Fibroblast of lung (primary cell): ENCODE results near the gene ADAMTSL1. TPM values are rescaled to one million over a fixed set of nuclear protein-coding genes. Genes with fewer than 3 reads are reported as not detected.

Experiments
- DNase-seq, 2 donors: peaks; one replicate each; pipeline versions ENCODE4 v3.0.0 to v3.0.0-alpha.2; 2010; ENCODE audit warnings: low read depth in 2 of 2
- H2AFZ ChIP-seq: 2 replicates; pipeline ENCODE4 v1.5.1; 2012; ENCODE audit warnings: low read length, control low read depth, inconsistent platforms
- H3K27ac ChIP-seq: 2 replicates; pipeline ENCODE4 v1.5.1; 2011; ENCODE audit warnings: low read length, control low read depth; ENCODE audit not compliant: insufficient read depth
- H3K27me3 ChIP-seq: 2 replicates; pipeline ENCODE4 v1.5.1; 2011; ENCODE audit warnings: mild to moderate bottlenecking, low read length; ENCODE audit not compliant: control insufficient read depth, insufficient read depth
- H3K36me3 ChIP-seq: 2 replicates; pipeline ENCODE4 v1.5.1; 2011; ENCODE audit warnings: low read length; ENCODE audit not compliant: control insufficient read depth, insufficient read depth
- H3K4me1 ChIP-seq: 2 replicates; pipeline ENCODE4 v1.5.1; 2011; ENCODE audit warnings: low read length; ENCODE audit not compliant: control insufficient read depth, insufficient read depth; ENCODE audit errors: extremely low read depth
- H3K4me2 ChIP-seq: 2 replicates; pipeline ENCODE4 v1.5.1; 2011; ENCODE audit warnings: low read length, control low read depth; ENCODE audit not compliant: insufficient read depth; ENCODE audit errors: extremely low read depth
- H3K4me3 ChIP-seq, 4 experiments: fragments of 200-600 bp in 1 of 4; sonication (generic) in 1 of 4; replicated peaks in 1 of 4; 2 replicates each; pipeline ENCODE4 v1.5.1; 2011 to 2016; ENCODE audit warnings: low read length in 4 of 4, low read depth in 3 of 4, mild to moderate bottlenecking in 3 of 4, control low read depth in 2 of 4, inconsistent platforms in 1 of 4, mixed read lengths in 1 of 4; ENCODE audit not compliant: insufficient read depth in 1 of 4; ENCODE audit errors: control extremely low read depth in 1 of 4
- H3K79me2 ChIP-seq: 2 replicates; pipeline ENCODE4 v1.5.1; 2012; ENCODE audit warnings: mild to moderate bottlenecking, low read length, inconsistent platforms; ENCODE audit not compliant: control insufficient read depth, insufficient read depth
- H3K9ac ChIP-seq: 2 replicates; pipeline ENCODE4 v1.5.1; 2011; ENCODE audit warnings: mild to moderate bottlenecking, low read length, control low read depth; ENCODE audit not compliant: insufficient read depth
- H3K9me3 ChIP-seq: 2 replicates; pipeline ENCODE4 v1.5.1; 2012; ENCODE audit warnings: low read depth, low read length; ENCODE audit not compliant: control insufficient read depth, insufficient read depth
- H4K20me1 ChIP-seq: 2 replicates; pipeline ENCODE4 v1.5.1; 2011; ENCODE audit warnings: low read length; ENCODE audit not compliant: control insufficient read depth, insufficient read depth; ENCODE audit errors: extremely low read depth
- CTCF ChIP-seq, 2 donors: IDR thresholded peaks in 1 of 2; conservative IDR thresholded peaks in 1 of 2; 1 replicate in 1 of 2; 2 replicates in 1 of 2; pipeline ENCODE4 v1.5.1; 2011 to 2012; ENCODE audit warnings: low read length in 2 of 2, control low read depth in 1 of 2, inconsistent platforms in 1 of 2, low read depth in 1 of 2, mild to moderate bottlenecking in 1 of 2
- EZH2 ChIP-seq: IDR thresholded peaks from 2 replicates; pipeline ENCODE4 v1.5.1; 2012; ENCODE audit warnings: low read length, control low read depth, mild to moderate bottlenecking; ENCODE audit errors: missing control alignments
- polyA plus RNA-seq, 2 donors: library from polyadenylated mRNA; depleted of rRNA in 1 of 2; stranded (reverse) in 1 of 2; unstranded in 1 of 2; fragments of >200 nt; gene quantifications; 2 replicates each; pipeline ENCODE4 v1.2.1, GENCODE V29; 2011 to 2012; ENCODE audit warnings: missing spikeins in 1 of 2
- total RNA-seq: library from RNA; depleted of rRNA; stranded (reverse); fragments of >200 nt; gene quantifications from 2 replicates; pipeline ENCODE4 v1.2.1, GENCODE V29; 2014

The ADAMTSL1 gene
- total and polyA plus RNA-seq, 2 donors (not counting 1 experiment from before 2014, with no cell fraction given), result 19.3 to 27.9 TPM

- Histone ChIP-seq H3K9ac (no peak overlapping the region), H3K36me3 (no peaks in the 10 kb centered on the region), H3K4me1 (no peaks in the 10 kb centered on the region), H3K27ac (no peak overlapping the region), H2AFZ (no peak overlapping the region), H3K27me3 (no peaks in the 10 kb centered on the region), H3K9me3 (no peaks in the 10 kb centered on the region), H3K79me2 (no peaks in the 10 kb centered on the region), H3K4me3 (no peak overlapping the region), H4K20me1 (no peaks in the 10 kb centered on the region), H3K4me2 (no peak overlapping the region)
- no peak for TF ChIP-seq CTCF (conservative IDR thresholded peaks at IDR 0.05 in 1 of 2, IDR thresholded peaks at IDR 0.05 in 1 of 2; ENCODE audit: low read depth in 1 of 2, low read length in 2 of 2)
- TF ChIP-seq EZH2, result no peak
- DNase-seq, result no peak
Measured at GRCh38 chr9:18694959-18695668, 221.2 kb downstream of the ADAMTSL1 start.

- no peaks in the 10 kb centered on the region for H3K79me2 ChIP-seq
- H3K27me3 ChIP-seq, result no peaks in the 10 kb centered on the region
- H3K9ac ChIP-seq, result no peak overlapping the region
- H3K27ac ChIP-seq, result no peak overlapping the region
- H2AFZ ChIP-seq, result no peak overlapping the region
- no peak overlapping the region for H3K4me3 ChIP-seq
- no peak for TF ChIP-seq CTCF (conservative IDR thresholded peaks at IDR 0.05 in 1 of 2, IDR thresholded peaks at IDR 0.05 in 1 of 2; ENCODE audit: low read depth in 1 of 2, low read length in 2 of 2)
- no peak for TF ChIP-seq EZH2
- H3K9me3 ChIP-seq, result no peaks in the 10 kb centered on the region
- H3K4me1 ChIP-seq, result no peaks in the 10 kb centered on the region
- no peaks in the 10 kb centered on the region for H4K20me1 ChIP-seq
- no peak for DNase-seq
- no peaks in the 10 kb centered on the region for H3K36me3 ChIP-seq
- H3K4me2 ChIP-seq, result no peak overlapping the region
Measured at GRCh38 chr9:18698992-18699391, 225.0 kb downstream of the ADAMTSL1 start.

GRCh38 chr9:18699764-18700163, 225.8 kb downstream of the ADAMTSL1 start:
- H2AFZ ChIP-seq, result no peak overlapping the region
- DNase-seq, result peak in 1 of 2 donors; percentile 57
- H3K4me1 ChIP-seq, result no peaks in the 10 kb centered on the region
- H3K9me3 ChIP-seq, result no peaks in the 10 kb centered on the region
- H3K27ac ChIP-seq, result no peak overlapping the region
- TF ChIP-seq EZH2 (no peak), CTCF (conservative IDR thresholded peaks at IDR 0.05 in 1 of 2, IDR thresholded peaks at IDR 0.05 in 1 of 2; ENCODE audit: low read depth in 1 of 2, low read length in 2 of 2) (no peak)
- H3K36me3 ChIP-seq, result no peaks in the 10 kb centered on the region
- H3K79me2 ChIP-seq, result no peaks in the 10 kb centered on the region
- no peaks in the 10 kb centered on the region for H4K20me1 ChIP-seq
- no peak overlapping the region for H3K4me2 ChIP-seq
- no peak overlapping the region for H3K4me3 ChIP-seq
- no peak overlapping the region for H3K9ac ChIP-seq
- H3K27me3 ChIP-seq, result no peaks in the 10 kb centered on the region
